HEK293 (cell line): Measurements from ENCODE around the gene ENDOG.

Source experiments
- GLIS1 ChIP-seq: fragments of 450-650 bp; formaldehyde crosslinking; IDR thresholded peaks from 2 replicates; pipeline ENCODE4 v1.5.1; 2016; ENCODE audit warnings: missing biosample characterization, missing genetic modification characterization
- GLIS2 ChIP-seq: fragments of 450-650 bp; formaldehyde crosslinking; IDR thresholded peaks from 2 replicates; pipeline ENCODE4 v1.5.1; 2016; ENCODE audit warnings: missing biosample characterization, missing genetic modification characterization
- IKZF3 ChIP-seq: fragments of 450-650 bp; IDR thresholded peaks from 2 replicates; pipeline ENCODE4 v1.5.0; 2018; ENCODE audit warnings: missing biosample characterization, mild to moderate bottlenecking, missing genetic modification characterization, moderate library complexity
- KLF1 ChIP-seq: fragments of 450-650 bp; formaldehyde crosslinking; IDR thresholded peaks from 2 replicates; pipeline ENCODE4 v1.5.1; 2016; ENCODE audit warnings: missing biosample characterization, missing genetic modification characterization
- KLF10 ChIP-seq: fragments of 450-650 bp; IDR thresholded peaks from 2 replicates; pipeline ENCODE4 v1.5.1; 2018; ENCODE audit warnings: missing biosample characterization, mild to moderate bottlenecking, missing genetic modification characterization
- KLF17 ChIP-seq: fragments of 450-650 bp; formaldehyde crosslinking; IDR thresholded peaks from 2 replicates; pipeline ENCODE4 v1.5.1; 2016; ENCODE audit warnings: missing biosample characterization, missing genetic modification characterization
- KLF9 ChIP-seq: fragments of 450-650 bp; formaldehyde crosslinking; IDR thresholded peaks from 2 replicates; pipeline ENCODE4 v1.5.1; 2016; ENCODE audit warnings: missing biosample characterization, missing genetic modification characterization, low read depth
- WT1 ChIP-seq: fragments of 450-650 bp; formaldehyde crosslinking; IDR thresholded peaks from 2 replicates; pipeline ENCODE4 v1.5.1; 2016; ENCODE audit warnings: missing biosample characterization, missing genetic modification characterization
- ZBTB10 ChIP-seq: fragments of 450-650 bp; formaldehyde crosslinking; IDR thresholded peaks from 2 replicates; pipeline ENCODE4 v1.5.1; 2016; ENCODE audit warnings: missing biosample characterization, missing genetic modification characterization
- ZBTB48 ChIP-seq: fragments of 450-650 bp; formaldehyde crosslinking; IDR thresholded peaks from 2 replicates; pipeline ENCODE4 v1.5.1; 2016; ENCODE audit warnings: missing biosample characterization, missing genetic modification characterization
- ZBTB8A ChIP-seq: fragments of 450-650 bp; formaldehyde crosslinking; IDR thresholded peaks from 2 replicates; pipeline ENCODE4 v1.5.1; 2016; ENCODE audit warnings: missing biosample characterization, missing genetic modification characterization
- ZFP69B ChIP-seq: fragments of 450-650 bp; formaldehyde crosslinking; IDR thresholded peaks from 2 replicates; pipeline ENCODE4 v1.5.1; 2016; ENCODE audit warnings: missing biosample characterization, missing genetic modification characterization
- ZIC2 ChIP-seq: fragments of 450-650 bp; formaldehyde crosslinking; IDR thresholded peaks from 2 replicates; pipeline ENCODE4 v1.5.1; 2016; ENCODE audit warnings: missing biosample characterization, missing genetic modification characterization
- ZNF148 ChIP-seq: fragments of 450-650 bp; formaldehyde crosslinking; IDR thresholded peaks from 2 replicates; pipeline ENCODE4 v1.5.0; 2017; ENCODE audit warnings: missing biosample characterization, missing genetic modification characterization, borderline replicate concordance
- ZNF19 ChIP-seq: fragments of 450-650 bp; formaldehyde crosslinking; IDR thresholded peaks from 2 replicates; pipeline ENCODE4; 2016; ENCODE audit warnings: missing biosample characterization, missing genetic modification characterization, low read depth
- ZNF223 ChIP-seq: fragments of 450-650 bp; formaldehyde crosslinking; IDR thresholded peaks from 2 replicates; pipeline ENCODE4 v1.5.1; 2016; ENCODE audit warnings: missing biosample characterization, missing genetic modification characterization
- ZNF23 ChIP-seq: fragments of 450-650 bp; formaldehyde crosslinking; IDR thresholded peaks from 2 replicates; pipeline ENCODE4 v1.5.1; 2016; ENCODE audit warnings: missing biosample characterization, missing genetic modification characterization, borderline replicate concordance
- ZNF292 ChIP-seq: fragments of 450-650 bp; formaldehyde crosslinking; IDR thresholded peaks from 2 replicates; pipeline ENCODE4 v1.5.1; 2016; ENCODE audit warnings: low read depth, missing biosample characterization, missing genetic modification characterization, borderline replicate concordance
- ZNF423 ChIP-seq: fragments of 450-650 bp; formaldehyde crosslinking; IDR thresholded peaks from 2 replicates; pipeline ENCODE4 v1.5.1; 2016; ENCODE audit warnings: missing biosample characterization, missing genetic modification characterization
- ZNF426 ChIP-seq: fragments of 450-650 bp; formaldehyde crosslinking; IDR thresholded peaks from 2 replicates; pipeline ENCODE4 v1.5.1; 2017; ENCODE audit warnings: missing biosample characterization, missing genetic modification characterization, mild to moderate bottlenecking, inconsistent platforms, moderate library complexity
- ZNF433 ChIP-seq: fragments of 450-650 bp; formaldehyde crosslinking; IDR thresholded peaks from 2 replicates; pipeline ENCODE4 v1.5.1; 2016; ENCODE audit warnings: missing biosample characterization, missing genetic modification characterization, low read depth
- ZNF473 ChIP-seq: fragments of 450-650 bp; formaldehyde crosslinking; IDR thresholded peaks from 2 replicates; pipeline ENCODE4 v1.5.1; 2017; ENCODE audit warnings: missing biosample characterization, missing genetic modification characterization
- ZNF596 ChIP-seq: fragments of 450-650 bp; IDR thresholded peaks from 2 replicates; pipeline ENCODE4 v1.5.0; 2018; ENCODE audit warnings: missing biosample characterization, mild to moderate bottlenecking, missing genetic modification characterization, moderate library complexity
- TF ChIP-seq, protein P1 (sequence below): fragments of 450-650 bp; formaldehyde crosslinking; conservative IDR thresholded peaks from 2 replicates; pipeline ENCODE4 v1.5.1; 2016; ENCODE audit warnings: low read depth, missing biosample characterization, missing genetic modification characterization
- TF ChIP-seq, protein P2 (sequence below): fragments of 450-650 bp; formaldehyde crosslinking; IDR thresholded peaks from 2 replicates; pipeline ENCODE4 v1.5.1; 2016; ENCODE audit warnings: missing biosample characterization, missing genetic modification characterization
- TF ChIP-seq, protein P3 (sequence below): fragments of 450-650 bp; formaldehyde crosslinking; IDR thresholded peaks from 2 replicates; pipeline ENCODE4 v1.5.1; 2016; ENCODE audit warnings: missing biosample characterization, missing genetic modification characterization

The ENDOG gene

DNA sequence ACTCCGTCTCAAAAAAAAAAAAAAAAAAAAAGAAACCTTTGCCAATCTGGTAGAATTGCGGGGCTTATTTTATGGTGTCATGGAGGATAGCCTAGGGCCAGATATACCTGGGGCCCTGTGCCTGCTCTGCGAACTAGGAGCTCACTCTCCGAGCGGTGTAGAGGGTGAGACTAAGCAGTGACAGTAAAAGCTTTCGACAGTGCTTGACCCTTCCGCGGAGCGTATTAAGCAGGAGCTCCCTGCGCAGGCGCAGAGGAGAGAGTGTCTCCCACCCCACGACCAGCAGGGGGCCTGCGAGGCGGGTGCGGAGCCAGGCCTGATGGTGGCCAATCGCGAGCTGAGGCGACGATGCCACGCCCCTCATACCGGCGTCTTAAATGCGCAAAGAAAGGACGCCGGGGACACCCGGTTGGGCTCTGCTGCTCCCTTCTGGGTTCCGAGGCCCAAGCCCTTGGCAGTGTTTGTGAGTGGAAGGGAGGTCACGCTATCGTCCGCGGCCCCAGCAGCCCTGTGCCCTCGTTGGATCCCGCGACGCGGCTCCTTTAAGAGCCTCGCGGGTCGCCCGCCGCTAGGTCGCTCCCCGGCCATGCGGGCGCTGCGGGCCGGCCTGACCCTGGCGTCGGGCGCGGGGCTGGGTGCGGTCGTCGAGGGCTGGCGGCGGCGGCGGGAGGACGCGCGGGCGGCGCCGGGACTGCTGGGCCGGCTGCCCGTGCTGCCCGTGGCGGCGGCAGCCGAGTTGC, at the start of gene ENDOG (continued):
- TF ChIP-seq ZNF23 (tag by site-specific recombination) (no peak), KLF10 (tag by site-specific recombination) (peak; percentile 89), ZBTB10 (tag by site-specific recombination) (0 out of 2 replicates have a peak, but pooled peaks have one; percentile 16), ZNF423 (tag by site-specific recombination) (no peak), KLF1 (tag by site-specific recombination) (peak; percentile 56; the same call in 1 of the 2 replicates), ZBTB8A (tag by site-specific recombination) (peak; percentile 88), ZNF473 (no peak), ZNF426 (tag by site-specific recombination) (no peak), ZNF596 (tag by site-specific recombination) (0 out of 2 replicates have a peak, but pooled peaks have one; percentile 5), ZIC2 (tag by site-specific recombination) (peak; percentile 59), GLIS2 (tag by site-specific recombination) (peak; percentile 21; the same call in 1 of the 2 replicates), ZBTB48 (peak; percentile 75), GLIS1 (tag by site-specific recombination) (peak; percentile 57; the same call in 1 of the 2 replicates), IKZF3 (no peak), ZFP69B (tag by site-specific recombination) (peak; percentile 99), ZNF19 (tag by site-specific recombination) (no peak), WT1 (tag by site-specific recombination) (0 out of 2 replicates have a peak, but pooled peaks have one; percentile 13), KLF9 (tag by site-specific recombination) (peak; percentile 91), ZNF148 (tag by site-specific recombination) (no peak), ZNF292 (tag by site-specific recombination) (no peak), ZNF223 (tag by site-specific recombination) (no peak), KLF17 (tag by site-specific recombination) (peak; percentile 50), ZNF433 (tag by site-specific recombination) (no peak)
- TF ChIP-seq, protein P1, sequence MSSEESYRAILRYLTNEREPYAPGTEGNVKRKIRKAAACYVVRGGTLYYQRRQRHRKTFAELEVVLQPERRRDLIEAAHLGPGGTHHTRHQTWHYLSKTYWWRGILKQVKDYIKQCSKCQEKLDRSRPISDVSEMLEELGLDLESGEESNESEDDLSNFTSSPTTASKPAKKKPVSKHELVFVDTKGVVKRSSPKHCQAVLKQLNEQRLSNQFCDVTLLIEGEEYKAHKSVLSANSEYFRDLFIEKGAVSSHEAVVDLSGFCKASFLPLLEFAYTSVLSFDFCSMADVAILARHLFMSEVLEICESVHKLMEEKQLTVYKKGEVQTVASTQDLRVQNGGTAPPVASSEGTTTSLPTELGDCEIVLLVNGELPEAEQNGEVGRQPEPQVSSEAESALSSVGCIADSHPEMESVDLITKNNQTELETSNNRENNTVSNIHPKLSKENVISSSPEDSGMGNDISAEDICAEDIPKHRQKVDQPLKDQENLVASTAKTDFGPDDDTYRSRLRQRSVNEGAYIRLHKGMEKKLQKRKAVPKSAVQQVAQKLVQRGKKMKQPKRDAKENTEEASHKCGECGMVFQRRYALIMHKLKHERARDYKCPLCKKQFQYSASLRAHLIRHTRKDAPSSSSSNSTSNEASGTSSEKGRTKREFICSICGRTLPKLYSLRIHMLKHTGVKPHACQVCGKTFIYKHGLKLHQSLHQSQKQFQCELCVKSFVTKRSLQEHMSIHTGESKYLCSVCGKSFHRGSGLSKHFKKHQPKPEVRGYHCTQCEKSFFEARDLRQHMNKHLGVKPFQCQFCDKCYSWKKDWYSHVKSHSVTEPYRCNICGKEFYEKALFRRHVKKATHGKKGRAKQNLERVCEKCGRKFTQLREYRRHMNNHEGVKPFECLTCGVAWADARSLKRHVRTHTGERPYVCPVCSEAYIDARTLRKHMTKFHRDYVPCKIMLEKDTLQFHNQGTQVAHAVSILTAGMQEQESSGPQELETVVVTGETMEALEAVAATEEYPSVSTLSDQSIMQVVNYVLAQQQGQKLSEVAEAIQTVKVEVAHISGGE (tag by site-specific recombination), result 0 out of 2 replicates have a peak, but pooled peaks have one; percentile 18
- TF ChIP-seq, protein P2, sequence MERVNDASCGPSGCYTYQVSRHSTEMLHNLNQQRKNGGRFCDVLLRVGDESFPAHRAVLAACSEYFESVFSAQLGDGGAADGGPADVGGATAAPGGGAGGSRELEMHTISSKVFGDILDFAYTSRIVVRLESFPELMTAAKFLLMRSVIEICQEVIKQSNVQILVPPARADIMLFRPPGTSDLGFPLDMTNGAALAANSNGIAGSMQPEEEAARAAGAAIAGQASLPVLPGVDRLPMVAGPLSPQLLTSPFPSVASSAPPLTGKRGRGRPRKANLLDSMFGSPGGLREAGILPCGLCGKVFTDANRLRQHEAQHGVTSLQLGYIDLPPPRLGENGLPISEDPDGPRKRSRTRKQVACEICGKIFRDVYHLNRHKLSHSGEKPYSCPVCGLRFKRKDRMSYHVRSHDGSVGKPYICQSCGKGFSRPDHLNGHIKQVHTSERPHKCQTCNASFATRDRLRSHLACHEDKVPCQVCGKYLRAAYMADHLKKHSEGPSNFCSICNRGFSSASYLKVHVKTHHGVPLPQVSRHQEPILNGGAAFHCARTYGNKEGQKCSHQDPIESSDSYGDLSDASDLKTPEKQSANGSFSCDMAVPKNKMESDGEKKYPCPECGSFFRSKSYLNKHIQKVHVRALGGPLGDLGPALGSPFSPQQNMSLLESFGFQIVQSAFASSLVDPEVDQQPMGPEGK (tag by site-specific recombination), result peak; percentile 39; the same call in 1 of the 2 replicates
- TF ChIP-seq, protein P3, sequence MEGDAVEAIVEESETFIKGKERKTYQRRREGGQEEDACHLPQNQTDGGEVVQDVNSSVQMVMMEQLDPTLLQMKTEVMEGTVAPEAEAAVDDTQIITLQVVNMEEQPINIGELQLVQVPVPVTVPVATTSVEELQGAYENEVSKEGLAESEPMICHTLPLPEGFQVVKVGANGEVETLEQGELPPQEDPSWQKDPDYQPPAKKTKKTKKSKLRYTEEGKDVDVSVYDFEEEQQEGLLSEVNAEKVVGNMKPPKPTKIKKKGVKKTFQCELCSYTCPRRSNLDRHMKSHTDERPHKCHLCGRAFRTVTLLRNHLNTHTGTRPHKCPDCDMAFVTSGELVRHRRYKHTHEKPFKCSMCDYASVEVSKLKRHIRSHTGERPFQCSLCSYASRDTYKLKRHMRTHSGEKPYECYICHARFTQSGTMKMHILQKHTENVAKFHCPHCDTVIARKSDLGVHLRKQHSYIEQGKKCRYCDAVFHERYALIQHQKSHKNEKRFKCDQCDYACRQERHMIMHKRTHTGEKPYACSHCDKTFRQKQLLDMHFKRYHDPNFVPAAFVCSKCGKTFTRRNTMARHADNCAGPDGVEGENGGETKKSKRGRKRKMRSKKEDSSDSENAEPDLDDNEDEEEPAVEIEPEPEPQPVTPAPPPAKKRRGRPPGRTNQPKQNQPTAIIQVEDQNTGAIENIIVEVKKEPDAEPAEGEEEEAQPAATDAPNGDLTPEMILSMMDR (tag by site-specific recombination), result peak; percentile 99
